IMR-90 (cell line): ENCODE results near the gene TUBGCP3. TPM values are rescaled to one million over a fixed set of nuclear protein-coding genes. Genes with fewer than 3 reads are reported as not detected.
A peak's percentile ranks its signal among the peaks of the same experiment; 100 is the strongest.

Experiments used
- ATAC-seq: fragments of 200-7000 bp; cut with Tn5 transposase; 2 replicates; pipeline ENCODE4 v1.9.1; 2020; ENCODE audit warnings: low read depth, mild to moderate bottlenecking, moderate library complexity
- BruUV-seq: library from RNA; stranded (reverse); fragments of 400-500 nt; replicated peaks from 2 replicates; lab custom pipeline; 2021; lab: Mats Ljungman, UMichigan
- CTCF ChIA-PET: fragments of 300-600 bp; formaldehyde crosslinking; extraction: SDS; loops from one replicate; lab custom pipeline; 2021; ENCODE audit warnings: antibody characterized with exemption; lab: Yijun Ruan, JAX
- POLR2A ChIA-PET: fragments of 300-600 bp; sonication (Branson Sonifier 250); formaldehyde crosslinking; loops from one replicate; lab custom pipeline; 2022; ENCODE audit warnings: antibody characterized with exemption; ENCODE audit not compliant: unreplicated experiment; lab: Charles Lee
- DNase-seq: peaks from one replicate; pipeline ENCODE4 v3.0.0; 2013
- H2AFZ ChIP-seq: replicated peaks from 2 replicates; pipeline ENCODE3; 2013; ENCODE audit warnings: low read length, mild to moderate bottlenecking; ENCODE audit not compliant: poor library complexity
- H2AK5ac ChIP-seq: 2 replicates; pipeline ENCODE4 v1.6.1; 2013; ENCODE audit warnings: low read depth, low read length, inconsistent platforms
- H2AK9ac ChIP-seq: replicated peaks from 2 replicates; pipeline ENCODE3; 2013; ENCODE audit warnings: mild to moderate bottlenecking, low read depth, low read length, moderate library complexity; ENCODE audit not compliant: poor library complexity
- H2BK120ac ChIP-seq: 2 replicates; pipeline ENCODE4 v1.6.1; 2013; ENCODE audit warnings: low read depth, low read length, inconsistent platforms
- H2BK15ac ChIP-seq: 3 replicates; pipeline ENCODE4 v1.6.1; 2013; ENCODE audit warnings: low read depth, low read length, inconsistent platforms
- H2BK20ac ChIP-seq: 2 replicates; pipeline ENCODE4 v1.6.1; 2013; ENCODE audit warnings: low read depth, mild to moderate bottlenecking, inconsistent platforms, low read length, moderate library complexity
- H2BK5ac ChIP-seq: 2 replicates; pipeline ENCODE4 v1.6.1; 2013; ENCODE audit warnings: mild to moderate bottlenecking, low read depth, low read length, inconsistent platforms; ENCODE audit not compliant: poor library complexity, severe bottlenecking
- H3K14ac ChIP-seq: replicated peaks from 2 replicates; pipeline ENCODE4 v1.6.1; 2013; ENCODE audit warnings: low read depth, low read length, inconsistent platforms
- H3K18ac ChIP-seq: 2 replicates; pipeline ENCODE4 v1.6.1; 2013; ENCODE audit warnings: low read depth, low read length, control low read depth
- H3K23ac ChIP-seq: 2 replicates; pipeline ENCODE4 v1.6.1; 2013; ENCODE audit warnings: low read depth, low read length, inconsistent platforms
- H3K27ac ChIP-seq: 2 replicates; pipeline ENCODE4 v1.5.1; 2013; ENCODE audit warnings: mild to moderate bottlenecking, control low read depth, low read length; ENCODE audit not compliant: insufficient read depth
- H3K27me3 ChIP-seq: 2 replicates; pipeline ENCODE4 v1.6.1; 2013; ENCODE audit warnings: low read length; ENCODE audit not compliant: control insufficient read depth, insufficient read depth
- H3K36me3 ChIP-seq: 2 replicates; pipeline ENCODE4 v1.6.1; 2013; ENCODE audit warnings: low read length, mixed read lengths; ENCODE audit not compliant: control insufficient read depth, insufficient read depth
- H3K4ac ChIP-seq: 2 replicates; pipeline ENCODE4 v1.6.1; 2013; ENCODE audit warnings: low read depth, low read length, inconsistent platforms
- H3K4me1 ChIP-seq: 2 replicates; pipeline ENCODE4 v1.6.1; 2013; ENCODE audit warnings: low read length, mixed read lengths; ENCODE audit not compliant: control insufficient read depth, insufficient read depth
- H3K4me2 ChIP-seq: 2 replicates; pipeline ENCODE4 v1.6.1; 2013; ENCODE audit warnings: low read depth, mild to moderate bottlenecking, control low read depth, low read length, moderate library complexity
- H3K4me3 ChIP-seq: 2 replicates; pipeline ENCODE4 v1.5.1; 2013; ENCODE audit warnings: low read depth, mild to moderate bottlenecking, control low read depth, low read length, moderate library complexity; ENCODE audit not compliant: insufficient read depth
- H3K56ac ChIP-seq: 2 replicates; pipeline ENCODE4 v1.6.1; 2013; ENCODE audit warnings: low read length, inconsistent platforms; ENCODE audit not compliant: insufficient read depth; ENCODE audit errors: extremely low read depth
- H3K79me1 ChIP-seq, 2 experiments: 2 replicates each; pipeline ENCODE4 v1.6.1; 2013; ENCODE audit warnings: low read length in 2 of 2, inconsistent platforms in 1 of 2, low read depth in 1 of 2
- H3K9ac ChIP-seq: 2 replicates; pipeline ENCODE4 v1.6.1; 2013; ENCODE audit warnings: low read depth, low read length, control low read depth
- H3K9me1 ChIP-seq: 2 replicates; pipeline ENCODE4 v1.6.1; 2013; ENCODE audit warnings: low read length, inconsistent platforms; ENCODE audit not compliant: insufficient read depth
- H3K9me3 ChIP-seq: 2 replicates; pipeline ENCODE4 v1.6.1; 2013; ENCODE audit warnings: low read length; ENCODE audit not compliant: control insufficient read depth, insufficient read depth
- H4K20me1 ChIP-seq: 2 replicates; pipeline ENCODE4 v1.6.1; 2013; ENCODE audit warnings: low read length, inconsistent platforms; ENCODE audit not compliant: insufficient read depth
- H4K5ac ChIP-seq: 2 replicates; pipeline ENCODE4 v1.6.1; 2013; ENCODE audit warnings: mild to moderate bottlenecking, low read depth, low read length, control low read depth
- H4K8ac ChIP-seq, 2 experiments: 2 replicates each; pipeline ENCODE4 v1.6.1; 2013; ENCODE audit warnings: low read depth in 2 of 2, low read length in 2 of 2, control low read depth in 1 of 2, inconsistent platforms in 1 of 2
- H4K91ac ChIP-seq: 2 replicates; pipeline ENCODE4 v1.6.1; 2013; ENCODE audit warnings: low read depth, low read length, inconsistent platforms; ENCODE audit not compliant: insufficient read depth
- BHLHE40 ChIP-seq: fragments of 150-350 bp; IDR thresholded peaks from 2 replicates; pipeline ENCODE4 v1.6.1; 2016; ENCODE audit warnings: mild to moderate bottlenecking, low read depth, low read length
- RAD21 ChIP-seq: IDR thresholded peaks from 2 replicates; pipeline ENCODE4 v1.6.1; 2012; ENCODE audit warnings: low read length, improper control_type of control experiment
- WGBS, 2 experiments: methylation state at CpG; one replicate each; pipeline versions ENCODE4 v1.1.5 to v1.1.7; 2013; ENCODE audit warnings: missing lambda C conversion rate in 2 of 2; ENCODE audit not compliant: insufficient read length in 1 of 2; ENCODE audit errors: extremely low coverage in 2 of 2; 5-methylcytosine and 5-hydroxymethylcytosine counted together
- dilution Hi-C: fragments of 300-500 bp; cut with HindIII; formaldehyde crosslinking; loops from one replicate; pipeline ENCODE4 v1.14.3; 2018; ENCODE audit warnings: low sequenced_read_pairs; ENCODE audit not compliant: unreplicated experiment
- in situ Hi-C: fragments of 300-500 bp; cut with MboI; formaldehyde crosslinking; loops from 3 replicates; pipeline ENCODE4 v1.14.3; 2019; ENCODE audit warnings: low sequenced_read_pairs, inconsistent platforms, mixed read lengths
- intact Hi-C: fragments of 100-400 bp; cut with micrococcal nuclease; formaldehyde crosslinking; loops from 2 replicates; pipeline ENCODE4 v1.10.0; 2022
- polyA plus RNA-seq, 3 experiments: library from polyadenylated mRNA; depleted of rRNA; stranded (reverse); fragments of >200 nt; gene quantifications; 2 replicates each; pipeline ENCODE4 v1.2.3, GENCODE V29; 2012; ENCODE audit warnings: low replicate concordance in 1 of 3
- total RNA-seq: library from RNA; depleted of rRNA; stranded (reverse); fragments of >200 nt; gene quantifications from 2 replicates; pipeline ENCODE4 v1.2.3, GENCODE V29; 2012
- TF ChIP-seq, protein P1 (sequence below): conservative IDR thresholded peaks from 2 replicates; pipeline ENCODE4 v1.5.1; 2012; ENCODE audit warnings: mild to moderate bottlenecking, low read depth, low read length, improper control_type of control experiment

Gene TUBGCP3
- total and polyA plus RNA-seq, 2 of the 4 experiments (the other 2 are of a cell fraction) = 16.0 to 17.8 TPM

DNA sequence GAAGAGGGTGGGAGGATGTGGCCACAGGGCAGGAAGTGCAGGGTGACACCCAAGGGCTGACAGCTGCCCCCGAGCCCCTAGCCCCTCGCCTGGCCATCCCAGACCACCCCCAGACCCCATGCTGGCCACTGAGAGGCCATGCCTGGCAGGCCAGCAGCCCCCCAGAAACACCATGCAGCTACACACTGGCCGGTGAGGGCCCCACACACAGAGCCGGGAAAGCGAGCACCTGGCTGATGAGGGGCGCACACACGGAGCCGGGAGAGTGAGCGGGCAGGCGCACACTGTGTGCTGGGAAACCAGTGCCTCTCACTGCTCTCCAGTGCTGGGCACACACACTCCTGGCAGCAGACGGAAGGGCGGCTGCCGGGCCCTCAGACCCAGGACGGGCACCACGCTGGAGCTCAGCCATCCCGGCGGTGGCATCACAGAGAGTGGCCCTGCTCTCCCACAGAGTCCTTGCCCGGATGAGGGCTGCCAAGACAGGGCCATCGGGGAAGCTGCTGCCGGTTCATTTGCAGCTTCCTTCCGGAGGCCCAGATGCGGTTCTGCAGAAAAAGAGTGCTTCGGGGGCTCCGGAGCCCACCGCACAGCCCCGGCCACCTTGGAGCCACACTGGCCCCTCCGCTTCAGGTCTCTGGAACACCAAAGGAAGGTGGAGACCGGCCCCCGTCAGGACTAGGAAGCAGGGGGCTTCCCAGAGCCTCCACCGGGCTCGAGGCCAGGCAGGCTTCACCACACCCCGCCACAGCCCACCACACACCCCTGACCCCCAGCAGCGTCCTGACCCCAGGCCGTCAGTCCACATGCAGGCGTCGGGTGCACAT, 135.4 kb downstream of the TUBGCP3 start:
- H3K4ac ChIP-seq = no peak overlapping the region
- no peaks in the 10 kb centered on the region for H4K20me1 ChIP-seq
- H3K18ac ChIP-seq = no peak overlapping the region
- no peak overlapping the region for H3K9ac ChIP-seq
- H2AK5ac ChIP-seq = no peak overlapping the region
- H4K91ac ChIP-seq = no peak overlapping the region
- no peaks in the 10 kb centered on the region; the same call in 1 of the 2 replicates for H3K9me3 ChIP-seq
- no peak overlapping the region for H2AK9ac ChIP-seq
- ATAC-seq (no peak), DNase-seq (no peak)
- H3K27ac ChIP-seq = no peak overlapping the region
- no peak overlapping the region for H3K56ac ChIP-seq
- no peak overlapping the region for H2BK120ac ChIP-seq
- in situ Hi-C loops (no loop called here), dilution Hi-C loops (no loop called here), intact Hi-C loops (no loop called here)
- H3K79me1 ChIP-seq = no peaks in the 10 kb centered on the region
- H3K27me3 ChIP-seq = peaks cover 2% of the 10 kb centered on the region; the same call in 1 of the 2 replicates
- H3K4me2 ChIP-seq = no peak overlapping the region
- POLR2A ChIA-PET = no interaction called here
- H2BK5ac ChIP-seq = no peak overlapping the region
- H2BK20ac ChIP-seq = no peak overlapping the region
- no peak overlapping the region for H4K5ac ChIP-seq
- H3K4me3 ChIP-seq = no peak overlapping the region
- H2BK15ac ChIP-seq = no peak overlapping the region
- no TSS peak for BruUV-seq
- H3K4me1 ChIP-seq = no peaks in the 10 kb centered on the region
- H3K36me3 ChIP-seq = no peaks in the 10 kb centered on the region
- CTCF ChIA-PET = no interaction called here
- H4K8ac ChIP-seq = no peak overlapping the region
- TF ChIP-seq BHLHE40 (no peak), RAD21 (no peak)
- TF ChIP-seq, protein P1, sequence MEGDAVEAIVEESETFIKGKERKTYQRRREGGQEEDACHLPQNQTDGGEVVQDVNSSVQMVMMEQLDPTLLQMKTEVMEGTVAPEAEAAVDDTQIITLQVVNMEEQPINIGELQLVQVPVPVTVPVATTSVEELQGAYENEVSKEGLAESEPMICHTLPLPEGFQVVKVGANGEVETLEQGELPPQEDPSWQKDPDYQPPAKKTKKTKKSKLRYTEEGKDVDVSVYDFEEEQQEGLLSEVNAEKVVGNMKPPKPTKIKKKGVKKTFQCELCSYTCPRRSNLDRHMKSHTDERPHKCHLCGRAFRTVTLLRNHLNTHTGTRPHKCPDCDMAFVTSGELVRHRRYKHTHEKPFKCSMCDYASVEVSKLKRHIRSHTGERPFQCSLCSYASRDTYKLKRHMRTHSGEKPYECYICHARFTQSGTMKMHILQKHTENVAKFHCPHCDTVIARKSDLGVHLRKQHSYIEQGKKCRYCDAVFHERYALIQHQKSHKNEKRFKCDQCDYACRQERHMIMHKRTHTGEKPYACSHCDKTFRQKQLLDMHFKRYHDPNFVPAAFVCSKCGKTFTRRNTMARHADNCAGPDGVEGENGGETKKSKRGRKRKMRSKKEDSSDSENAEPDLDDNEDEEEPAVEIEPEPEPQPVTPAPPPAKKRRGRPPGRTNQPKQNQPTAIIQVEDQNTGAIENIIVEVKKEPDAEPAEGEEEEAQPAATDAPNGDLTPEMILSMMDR = no peak
- H2AFZ ChIP-seq = peak overlapping the region; percentile 21
- H3K14ac ChIP-seq = no peak overlapping the region
- 65% methylated on average over 9 of the region's 36 CpGs; no CpG with 5 or more reads in 1 of the 2 experiments for WGBS, 2 experiments
- no peak overlapping the region for H3K23ac ChIP-seq
- no peaks in the 10 kb centered on the region for H3K9me1 ChIP-seq
